ENCODE data around the gene ZNF592. TPM values are rescaled to one million over a fixed set of nuclear protein-coding genes. Genes with fewer than 3 reads are reported as not detected.

Gene ZNF592
- total and polyA plus RNA-seq, 2 donors (not counting 3 experiments of a cell fraction or from before 2014, with no cell fraction given): 12.3 to 21.1 TPM

- no TSS peak for BruUV-seq (replicated peaks)
- dilution Hi-C loops (cut with MboI; ENCODE audit: extremely low pct_ligation_motif_present, low sequenced_read_pairs): loop anchor here (25.0 kb wide), 1 partner anchor 131 kb away; no protein-coding TSS in a partner anchor
- H3K4me3 ChIP-seq (replicated peaks in 1 of 3; ENCODE audit: insufficient read depth in 1 of 3, low read depth in 1 of 3, low read length in 3 of 3): no peak overlapping the region
- H3K9ac ChIP-seq (replicated peaks; ENCODE audit: extremely low read depth, insufficient read depth, low read length): no peak overlapping the region
- no peaks in the 10 kb centered on the region for H3K9me1 ChIP-seq (replicated peaks; ENCODE audit: control insufficient read depth, extremely low read depth, insufficient read depth, low read length)
- ChIA-PET CTCF (interaction anchor here (1.3 to 2.1 kb wide), 4 partner anchors 9 to 97 kb away, joined by 5 to 9 read pairs (median 5); partner anchors contain the start of gene ALPK3), POLR2A (no interaction called here)
- H3K36me3 ChIP-seq (ENCODE audit: control insufficient read depth in 2 of 2, extremely low read depth in 1 of 2, insufficient read depth in 2 of 2, low read length in 2 of 2): peaks cover 0 to 12% of the 10 kb centered on the region in 2 experiments
- DNase-seq (ENCODE audit: low read depth, low spot score) (no peak), FAIRE-seq (no peak)
- H4K20me1 ChIP-seq (replicated peaks; ENCODE audit: control insufficient read depth, extremely low read depth, insufficient read depth, low read length): no peaks in the 10 kb centered on the region
- H3K4me2 ChIP-seq (ENCODE audit: insufficient read depth, low read length): no peak overlapping the region
- no peak overlapping the region for H2AFZ ChIP-seq (ENCODE audit: low read depth, low read length)
- no peak overlapping the region for H3K27ac ChIP-seq (ENCODE audit: insufficient read depth, low read depth, low read length)
- H3K27me3 ChIP-seq (ENCODE audit: control insufficient read depth in 2 of 2, insufficient read depth in 2 of 2, low read length in 2 of 2): no peaks in the 10 kb centered on the region
- no peaks in the 10 kb centered on the region for H3K79me2 ChIP-seq (ENCODE audit: control insufficient read depth, insufficient read depth, low read length)
- H3K4me1 ChIP-seq (ENCODE audit: control insufficient read depth, extremely low read depth, insufficient read depth, low read length): peaks cover 13% of the 10 kb centered on the region
- intact Hi-C loops (cut with micrococcal nuclease): no loop called here
- TF ChIP-seq POLR2AphosphoS5 (IDR thresholded peaks at IDR 0.05; ENCODE audit: insufficient read depth, low read depth, low read length) (no peak), CTCF (IDR thresholded peaks at IDR 0.05; ENCODE audit: extremely low read depth in 1 of 2, insufficient read depth in 1 of 2, low read depth in 1 of 2, low read length in 2 of 2) (no peak), POLR2A (IDR thresholded peaks at IDR 0.05; ENCODE audit: low read depth, low read length) (no peak), FOS (IDR thresholded peaks at IDR 0.05; ENCODE audit: borderline replicate concordance, insufficient read depth, low read length) (no peak)
- TF ChIP-seq, protein P1, sequence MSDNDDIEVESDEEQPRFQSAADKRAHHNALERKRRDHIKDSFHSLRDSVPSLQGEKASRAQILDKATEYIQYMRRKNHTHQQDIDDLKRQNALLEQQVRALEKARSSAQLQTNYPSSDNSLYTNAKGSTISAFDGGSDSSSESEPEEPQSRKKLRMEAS (IDR thresholded peaks at IDR 0.05; ENCODE audit: insufficient read depth, insufficient read length): no peak
- no peaks in the 10 kb centered on the region for H3K9me3 ChIP-seq (replicated peaks; ENCODE audit: control insufficient read depth, insufficient read depth, low read length)
Measured at GRCh38 chr15:84831028-84831427, 82.6 kb downstream of the ZNF592 start.

- Histone ChIP-seq H3K4me3 (replicated peaks in 1 of 3; ENCODE audit: insufficient read depth in 1 of 3, low read depth in 1 of 3, low read length in 3 of 3) (no peak overlapping the region), H3K27me3 (ENCODE audit: control insufficient read depth in 2 of 2, insufficient read depth in 2 of 2, low read length in 2 of 2) (no peaks in the 10 kb centered on the region), H2AFZ (ENCODE audit: low read depth, low read length) (no peak overlapping the region), H3K9me1 (replicated peaks; ENCODE audit: control insufficient read depth, extremely low read depth, insufficient read depth, low read length) (no peaks in the 10 kb centered on the region), H3K4me2 (ENCODE audit: insufficient read depth, low read length) (no peak overlapping the region), H3K79me2 (ENCODE audit: control insufficient read depth, insufficient read depth, low read length) (no peaks in the 10 kb centered on the region), H3K36me3 (ENCODE audit: control insufficient read depth in 2 of 2, extremely low read depth in 1 of 2, insufficient read depth in 2 of 2, low read length in 2 of 2) (peaks cover 0 to 12% of the 10 kb centered on the region in 2 experiments), H3K4me1 (ENCODE audit: control insufficient read depth, extremely low read depth, insufficient read depth, low read length) (peaks cover 13% of the 10 kb centered on the region), H4K20me1 (replicated peaks; ENCODE audit: control insufficient read depth, extremely low read depth, insufficient read depth, low read length) (no peaks in the 10 kb centered on the region), H3K9me3 (replicated peaks; ENCODE audit: control insufficient read depth, insufficient read depth, low read length) (no peaks in the 10 kb centered on the region), H3K27ac (ENCODE audit: insufficient read depth, low read depth, low read length) (no peak overlapping the region), H3K9ac (replicated peaks; ENCODE audit: extremely low read depth, insufficient read depth, low read length) (no peak overlapping the region)
- ChIA-PET POLR2A (no interaction called here), CTCF (interaction anchor here (1.3 to 2.1 kb wide), 4 partner anchors 10 to 96 kb away, joined by 5 to 9 read pairs (median 5); partner anchors contain the start of gene ALPK3)
- dilution Hi-C loops (cut with MboI; ENCODE audit: extremely low pct_ligation_motif_present, low sequenced_read_pairs): loop anchor here (25.0 kb wide), 1 partner anchor 131 kb away; no protein-coding TSS in a partner anchor
- BruUV-seq (replicated peaks): no TSS peak
- TF ChIP-seq FOS (IDR thresholded peaks at IDR 0.05; ENCODE audit: borderline replicate concordance, insufficient read depth, low read length) (no peak), JUN (IDR thresholded peaks at IDR 0.05; ENCODE audit: borderline replicate concordance, insufficient read depth, insufficient read length, low read depth) (no peak), POLR2A (IDR thresholded peaks at IDR 0.05; ENCODE audit: low read depth, low read length) (no peak), POLR2AphosphoS5 (IDR thresholded peaks at IDR 0.05; ENCODE audit: insufficient read depth, low read depth, low read length) (no peak), MYC (IDR thresholded peaks at IDR 0.05; ENCODE audit: low read depth, low read length) (no peak), CTCF (IDR thresholded peaks at IDR 0.05; ENCODE audit: extremely low read depth in 1 of 2, insufficient read depth in 1 of 2, low read depth in 1 of 2, low read length in 2 of 2) (no peak), EZH2 (IDR thresholded peaks at IDR 0.05; ENCODE audit: borderline replicate concordance, low read depth, low read length, severe bottlenecking) (no peak)
- TF ChIP-seq, protein P1 (IDR thresholded peaks at IDR 0.05; ENCODE audit: insufficient read depth, insufficient read length): no peak
- DNase-seq (ENCODE audit: low read depth, low spot score) (peak; percentile 33), FAIRE-seq (no peak)
- intact Hi-C loops (cut with micrococcal nuclease): no loop called here
Measured at GRCh38 chr15:84831613-84832012, 83.2 kb downstream of the ZNF592 start.
